Heart left ventricle (tissue), 16 donors: ENCODE data around the gene ZNF300. TPM values are rescaled to one million over a fixed set of nuclear protein-coding genes. Genes with fewer than 3 reads are reported as not detected.

ENCODE experiments used
- ATAC-seq, 4 donors: fragments of 200-7000 bp; cut with Tn5 transposase; one replicate each; pipeline ENCODE4 v1.9.1; 2020 to 2022; ENCODE audit warnings: moderate library complexity in 4 of 4, mild to moderate bottlenecking in 3 of 4, moderate number of reproducible peaks in 1 of 4
- DNase-seq, 5 donors: peaks; one replicate each; pipeline ENCODE4 v3.0.0-alpha.2; 2020
- H3K27ac ChIP-seq, 12 donors: fragments of 200-600 bp; sonication (generic) in 4 of 12; one replicate each; pipeline versions ENCODE4 v1.5.0 to v1.8.0; 2016 to 2022; ENCODE audit warnings: mild to moderate bottlenecking in 2 of 12
- H3K27me3 ChIP-seq, 9 donors: fragments of 200-600 bp; sonication (generic) in 2 of 9; one replicate each; pipeline versions ENCODE4 v1.5.1 to v1.8.0; 2016 to 2022; ENCODE audit warnings: mild to moderate bottlenecking in 3 of 9
- H3K36me3 ChIP-seq, 9 donors: fragments of 200-600 bp; sonication (generic) in 2 of 9; one replicate each; pipeline versions ENCODE4 v1.5.0 to v1.8.0; 2018 to 2022; ENCODE audit warnings: mild to moderate bottlenecking in 2 of 9
- H3K4me1 ChIP-seq, 12 donors: fragments of 200-600 bp; sonication (generic) in 4 of 12; one replicate each; pipeline versions ENCODE4 v1.5.0 to v1.8.0; 2016 to 2022; ENCODE audit warnings: mild to moderate bottlenecking in 3 of 12
- H3K4me3 ChIP-seq, 12 donors: fragments of 200-600 bp; sonication (generic) in 4 of 12; one replicate each; pipeline versions ENCODE4 v1.5.0 to v1.8.0; 2017 to 2022; ENCODE audit warnings: mild to moderate bottlenecking in 9 of 12, moderate library complexity in 4 of 12
- H3K9me3 ChIP-seq, 12 donors: fragments of 200-600 bp; sonication (generic) in 4 of 12; one replicate each; pipeline versions ENCODE4 v1.5.0 to v1.8.0; 2016 to 2022; ENCODE audit warnings: mild to moderate bottlenecking in 1 of 12
- CTCF ChIP-seq, 12 donors: fragments of 200-600 bp; sonication (generic) in 4 of 12; IDR thresholded peaks; one replicate each; pipeline versions ENCODE4 v1.5.0 to v1.8.0; 2018 to 2022; ENCODE audit warnings: antibody characterized with exemption in 12 of 12, mild to moderate bottlenecking in 5 of 12
- POLR2A ChIP-seq, 2 donors: fragments of 450-650 bp; IDR thresholded peaks; one replicate each; pipeline ENCODE4 v1.6.1; 2017; ENCODE audit warnings: antibody characterized with exemption in 2 of 2, mild to moderate bottlenecking in 2 of 2, moderate library complexity in 2 of 2
- WGBS, 4 donors: extraction: QIAGEN DNeasy Blood & Tissue Kit in 2 of 4; methylation state at CpG; one replicate each; pipeline versions ENCODE4 v1.1.5 to v1.1.7; 2013 to 2018; 5-methylcytosine and 5-hydroxymethylcytosine counted together
- intact Hi-C, 10 donors: fragments of 100-400 bp; cut with DNase I; formaldehyde crosslinking; loops; one replicate each; pipeline versions ENCODE4 v1.11.1 to v1.14.2; 2022
- polyA plus RNA-seq, 2 donors: library from polyadenylated mRNA; stranded (reverse); fragments of 200-250 nt; gene quantifications; one replicate each; pipeline ENCODE4 v1.2.3, GENCODE V29; 2013
- total RNA-seq, 9 donors: library from RNA; depleted of rRNA in 2 of 9; stranded (reverse); fragments of >200 nt in 2 of 9; fragmentation: NEBNext Ultra II Directional in 3 of 9; extraction: Animal tissue kit (Norgen Biotek cat#: 25700) in 3 of 9; gene quantifications; one replicate each; pipeline versions ENCODE4 v1.1.0 to v1.2.4, GENCODE V29; 2016 to 2023
- donor health status: ischemic (EF 13 %, LVEDD 7.1; RV severe dilation, severe dysfunction).
- donor health status: healthy with polysubstance abuse.
- donor health status: DM: no; HTN: yes; CAD: no.
- donor health status: DM: no; HTN: no; CAD: no.
- donor health status: ischemic (EF 25% LVEDD 6.9; RV normal size, moderate dysfunction).
- donor health status: ischemic (EF 25% LVEDD 5.7; RV mildly dilated, moderate dysfunction).
- donor health status: healthy.
- donor health status: DM: yes; HTN: yes; CAD: no.
- donor health status: ischemic (EF 35%, LVEDD 5.7; RV mildly dilated, moderate dysfunction).
- donor health status: nonischemic (EF 11% LVEDD 7.7; RV severe dilation, severe dysfunction).
- donor health status: DM: yes; HTN: yes; CAD: no.
- donor health status: PGD.
- donor health status: ischemic (EF 29% LVEDD 5.4; RV normal size, mild dysfunction).
- donor health status: nonischemic (EF 23%, LVEDD 6.1; RV moderate dilation, normal function).

Gene ZNF300
- total and polyA plus RNA-seq, 11 donors = 0.30 to 1.3 (median 1.1) TPM

GRCh38 chr5:150945947-150946346, 41.2 kb upstream of the ZNF300 start:
- peak overlapping the region; percentile 51 to 83 (median 62) for H3K4me3 ChIP-seq
- TF ChIP-seq CTCF (IDR thresholded peaks at IDR 0.05) (no peak), POLR2A (IDR thresholded peaks at IDR 0.05) (no peak)
- peaks cover 0 to 8% (median 0%) of the 10 kb centered on the region in 12 donors for H3K4me1 ChIP-seq
- DNase-seq (no peak), ATAC-seq (peak; percentile 45 to 60 (median 50))
- no peaks in the 10 kb centered on the region for H3K27me3 ChIP-seq
- intact Hi-C loops = no loop called here
- H3K27ac ChIP-seq = peak overlapping the region; percentile 75 to 96 (median 87)
- 27 to 38% (median 34%) methylated on average over 5 of the region's 5 CpGs for WGBS, 4 donors
- H3K36me3 ChIP-seq = peaks cover 7 to 39% (median 18%) of the 10 kb centered on the region in 9 donors
- H3K9me3 ChIP-seq = peaks cover 0 to 97% (median 73%) of the 10 kb centered on the region in 12 donors

- DNase-seq (no peak), ATAC-seq (no peak)
- Histone ChIP-seq H3K9me3 (peaks cover 0 to 97% (median 73%) of the 10 kb centered on the region in 12 donors), H3K4me1 (peaks cover 0 to 8% (median 0%) of the 10 kb centered on the region in 12 donors), H3K36me3 (peaks cover 7 to 44% (median 23%) of the 10 kb centered on the region in 9 donors), H3K27ac (peak overlapping the region in 2 of 12 donors; percentile 86 to 89), H3K4me3 (peak overlapping the region in 9 of 12 donors; percentile 53 to 83 (median 66)), H3K27me3 (no peaks in the 10 kb centered on the region)
- intact Hi-C loops = no loop called here
- 64 to 90% (median 80%) methylated on average over 1 of the region's 1 CpG for WGBS, 4 donors
- no peak for TF ChIP-seq CTCF (IDR thresholded peaks at IDR 0.05)
- no peak for TF ChIP-seq POLR2A (IDR thresholded peaks at IDR 0.05)
These were observed 40.7 kb upstream of the ZNF300 start for GRCh38 chr5:150945486-150945885.

- intact Hi-C loops = no loop called here
- Histone ChIP-seq H3K4me3 (no peak overlapping the region), H3K9me3 (peaks cover 14 to 100% (median 96%) of the 10 kb centered on the region in 12 donors), H3K36me3 (peaks cover 0 to 64% (median 24%) of the 10 kb centered on the region in 9 donors), H3K27me3 (no peaks in the 10 kb centered on the region), H3K4me1 (no peaks in the 10 kb centered on the region), H3K27ac (no peak overlapping the region)
- ATAC-seq (no peak), DNase-seq (no peak)
- TF ChIP-seq CTCF (IDR thresholded peaks at IDR 0.05) (no peak), POLR2A (IDR thresholded peaks at IDR 0.05) (no peak)
These were observed 26.7 kb upstream of the ZNF300 start for GRCh38 chr5:150931368-150931965.

- ATAC-seq (no peak), DNase-seq (no peak)
- Histone ChIP-seq H3K27ac (no peak overlapping the region), H3K4me1 (no peaks in the 10 kb centered on the region), H3K9me3 (peaks cover 0 to 100% (median 67%) of the 10 kb centered on the region in 12 donors), H3K4me3 (no peak overlapping the region), H3K27me3 (no peaks in the 10 kb centered on the region), H3K36me3 (no peaks in the 10 kb centered on the region)
- whole genome bisulfite sequencing, 4 donors = 44 to 59% (median 53%) methylated on average over 2 of the region's 2 CpGs
- TF ChIP-seq POLR2A (IDR thresholded peaks at IDR 0.05) (no peak), CTCF (IDR thresholded peaks at IDR 0.05) (no peak)
- intact Hi-C loops = no loop called here
These were observed 13.8 kb upstream of the ZNF300 start for GRCh38 chr5:150918613-150919012.
